ENCODE measurements around the gene ZDHHC15.
"Not testable (repeated sequence)": the region's sequence is repeated elsewhere in the genome, so short reads cannot be mapped to it uniquely, and the experiment has no call there.

Gene ZDHHC15

DNA sequence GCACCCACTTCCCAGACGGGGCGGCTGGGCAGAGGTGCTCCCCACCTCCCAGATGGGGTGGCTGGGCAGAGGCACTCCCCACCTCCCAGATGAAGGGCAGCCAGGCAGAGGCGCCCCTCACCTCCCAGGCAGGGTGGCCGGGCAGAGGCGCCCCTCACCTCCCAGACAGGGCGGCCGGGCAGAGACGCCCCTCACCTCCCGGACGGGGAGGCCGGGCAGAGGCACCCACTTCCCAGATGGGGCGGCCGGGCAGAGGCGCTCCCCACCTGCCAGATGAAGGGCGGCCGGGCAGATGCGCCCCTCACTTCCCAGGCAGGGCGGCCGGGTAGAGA is 187.7 kb downstream of the ZDHHC15 start:
- no peak for TF ChIP-seq ZFX (IDR thresholded peaks at IDR 0.05)
- TF ChIP-seq, protein P1, sequence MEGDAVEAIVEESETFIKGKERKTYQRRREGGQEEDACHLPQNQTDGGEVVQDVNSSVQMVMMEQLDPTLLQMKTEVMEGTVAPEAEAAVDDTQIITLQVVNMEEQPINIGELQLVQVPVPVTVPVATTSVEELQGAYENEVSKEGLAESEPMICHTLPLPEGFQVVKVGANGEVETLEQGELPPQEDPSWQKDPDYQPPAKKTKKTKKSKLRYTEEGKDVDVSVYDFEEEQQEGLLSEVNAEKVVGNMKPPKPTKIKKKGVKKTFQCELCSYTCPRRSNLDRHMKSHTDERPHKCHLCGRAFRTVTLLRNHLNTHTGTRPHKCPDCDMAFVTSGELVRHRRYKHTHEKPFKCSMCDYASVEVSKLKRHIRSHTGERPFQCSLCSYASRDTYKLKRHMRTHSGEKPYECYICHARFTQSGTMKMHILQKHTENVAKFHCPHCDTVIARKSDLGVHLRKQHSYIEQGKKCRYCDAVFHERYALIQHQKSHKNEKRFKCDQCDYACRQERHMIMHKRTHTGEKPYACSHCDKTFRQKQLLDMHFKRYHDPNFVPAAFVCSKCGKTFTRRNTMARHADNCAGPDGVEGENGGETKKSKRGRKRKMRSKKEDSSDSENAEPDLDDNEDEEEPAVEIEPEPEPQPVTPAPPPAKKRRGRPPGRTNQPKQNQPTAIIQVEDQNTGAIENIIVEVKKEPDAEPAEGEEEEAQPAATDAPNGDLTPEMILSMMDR (conservative IDR thresholded peaks at IDR 0.05) = no peak
- H3K27ac ChIP-seq = no peak overlapping the region

DNA sequence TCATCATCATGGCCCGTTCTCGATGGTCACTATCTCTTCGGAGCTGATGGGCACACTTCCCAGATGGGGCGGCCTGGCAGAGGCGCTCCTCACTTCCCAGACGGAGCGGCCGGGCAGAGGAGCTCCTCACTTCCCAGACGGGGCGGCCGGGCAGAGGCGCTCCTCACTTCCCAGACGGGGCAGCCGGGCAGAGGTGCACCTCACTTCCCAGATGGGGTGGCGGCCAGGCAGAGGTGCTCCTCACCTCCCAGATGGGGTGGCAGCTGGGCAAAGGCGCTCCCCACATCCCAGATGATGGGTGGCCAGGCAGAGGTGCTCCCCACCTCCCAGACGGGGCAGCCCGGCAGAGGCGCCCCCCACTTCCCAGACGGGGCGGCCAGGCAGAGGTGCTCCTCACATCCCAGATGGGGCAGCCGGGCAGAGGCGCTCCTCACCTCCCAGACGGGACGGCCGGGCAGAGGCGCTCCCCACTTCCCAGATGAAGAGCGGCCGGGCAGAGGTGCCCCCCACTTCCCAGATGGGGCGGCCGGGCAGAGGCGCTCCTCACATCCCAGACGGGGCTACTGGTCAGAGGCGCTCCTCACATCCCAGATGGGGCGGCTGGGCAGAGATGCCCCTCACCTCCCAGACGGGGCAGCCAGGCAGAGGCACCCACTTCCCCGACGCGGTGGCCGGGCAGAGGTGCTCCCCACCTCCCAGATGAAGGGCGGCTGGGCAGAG is 188.3 kb downstream of the ZDHHC15 start:
- not testable (repeated sequence) for H3K27ac ChIP-seq

DNA sequence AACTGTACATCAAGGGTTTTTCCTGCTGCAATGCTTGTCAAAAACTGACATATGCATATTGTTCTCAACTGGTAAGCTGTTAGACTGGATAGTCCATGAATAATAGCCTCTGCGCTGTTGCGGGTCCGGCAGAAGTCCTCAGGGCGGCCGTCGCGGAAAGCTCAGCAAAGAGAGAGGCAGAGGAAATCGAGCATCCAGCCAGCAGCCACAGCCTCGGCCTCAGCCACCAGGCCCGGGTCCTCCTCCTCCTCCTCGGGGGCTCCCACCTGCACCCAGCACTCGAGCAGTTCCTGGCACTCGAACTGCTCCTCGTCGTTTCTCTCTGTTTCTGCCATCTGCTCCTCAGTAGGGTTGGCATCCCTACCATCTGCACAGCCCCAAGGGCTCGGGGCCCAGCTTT is 195.2 kb downstream of the ZDHHC15 start:
- no peak for TF ChIP-seq ZFX (IDR thresholded peaks at IDR 0.05)
- TF ChIP-seq, protein P1 (conservative IDR thresholded peaks at IDR 0.05) = no peak
- H3K27ac ChIP-seq = no peak overlapping the region

Data from C4-2B (cell line).